Cardiac fibroblast (primary cell): ENCODE data around the gene STXBP6.

Source experiments
- DNase-seq, 2 donors: peaks; one replicate each; pipeline versions ENCODE4 v3.0.0 to v3.0.0-alpha.2; 2010; ENCODE audit warnings: low read depth in 2 of 2
- H3K4me3 ChIP-seq, 2 donors: replicated peaks in 1 of 2; 1 replicate in 1 of 2; 2 replicates in 1 of 2; pipeline ENCODE4 v1.5.1; 2011; ENCODE audit warnings: low read depth in 2 of 2, low read length in 2 of 2, mild to moderate bottlenecking in 2 of 2, moderate library complexity in 1 of 2
- CTCF ChIP-seq: IDR thresholded peaks from one replicate; pipeline ENCODE4 v1.5.1; 2011; ENCODE audit warnings: low read depth, mild to moderate bottlenecking, low read length, inconsistent platforms

The STXBP6 gene

GRCh38 chr14:24870949-24871701 is 178.8 kb downstream of the STXBP6 start:
- peak in 1 of 2 donors; percentile 24 for DNase-seq

GRCh38 chr14:24868389-24868788 is 181.6 kb downstream of the STXBP6 start:
- TF ChIP-seq CTCF: no peak
- H3K4me3 ChIP-seq: no peak overlapping the region
- DNase-seq: no peak

More at GRCh38 chr14:24870949-24871701, 178.8 kb downstream of the STXBP6 start:
- TF ChIP-seq CTCF: no peak
- no peak overlapping the region for H3K4me3 ChIP-seq

- TF ChIP-seq CTCF: no peak
- no peak for DNase-seq
- no peak overlapping the region for H3K4me3 ChIP-seq
Measured at GRCh38 chr14:24866067-24866639, 183.8 kb downstream of the STXBP6 start.

- H3K4me3 ChIP-seq: no peak overlapping the region
- DNase-seq: no peak
- no peak for TF ChIP-seq CTCF
Measured at GRCh38 chr14:24863968-24864684, 185.8 kb downstream of the STXBP6 start.

- TF ChIP-seq CTCF: no peak
- H3K4me3 ChIP-seq: no peak overlapping the region
- DNase-seq: peak; percentile 46 to 61
Measured at GRCh38 chr14:24861083-24861630, 188.8 kb downstream of the STXBP6 start.

- no peak overlapping the region for H3K4me3 ChIP-seq
- no peak for TF ChIP-seq CTCF
- no peak for DNase-seq
Measured at GRCh38 chr14:24859559-24859958, 190.4 kb downstream of the STXBP6 start.
